Activated CD4-positive, alpha-beta T cell treated with anti-CD3 and anti-CD28 coated beads, Interleukin-10, Interleukin-2, amounts not matched to agents 100 ng/mL and 50 ng/mL, durations not matched to agents 16 hours and 8 hours (primary cell): ENCODE results near the gene ZHX3.
"Not testable (repeated sequence)": the region's sequence is repeated elsewhere in the genome, so short reads cannot be mapped to it uniquely, and the experiment has no call there.

Experiments
- DNase-seq: peaks from one replicate; pipeline ENCODE4 v3.0.0-alpha.2; 2020

Gene ZHX3

DNA sequence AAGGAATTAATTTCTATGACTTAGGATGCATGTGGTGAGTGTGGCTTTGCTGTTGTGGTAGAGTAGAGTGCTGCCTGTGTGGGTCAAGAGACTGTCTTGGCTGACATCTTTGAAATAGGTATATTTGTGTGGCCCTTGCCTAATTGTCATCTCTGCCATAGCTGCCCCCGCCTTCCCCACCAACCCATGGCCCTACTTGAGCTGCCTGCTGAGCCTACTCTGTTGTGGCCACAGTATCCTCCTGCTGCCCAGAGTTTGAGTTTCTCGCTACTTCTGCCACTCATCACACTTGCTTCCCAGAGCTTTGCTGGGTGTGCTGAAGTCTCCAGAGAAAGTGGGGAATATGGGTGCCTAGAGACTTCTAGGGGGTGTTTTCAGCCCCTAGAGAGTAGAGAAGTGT is 172.2 kb downstream of the ZHX3 start:
- DNase-seq: no peak

DNA sequence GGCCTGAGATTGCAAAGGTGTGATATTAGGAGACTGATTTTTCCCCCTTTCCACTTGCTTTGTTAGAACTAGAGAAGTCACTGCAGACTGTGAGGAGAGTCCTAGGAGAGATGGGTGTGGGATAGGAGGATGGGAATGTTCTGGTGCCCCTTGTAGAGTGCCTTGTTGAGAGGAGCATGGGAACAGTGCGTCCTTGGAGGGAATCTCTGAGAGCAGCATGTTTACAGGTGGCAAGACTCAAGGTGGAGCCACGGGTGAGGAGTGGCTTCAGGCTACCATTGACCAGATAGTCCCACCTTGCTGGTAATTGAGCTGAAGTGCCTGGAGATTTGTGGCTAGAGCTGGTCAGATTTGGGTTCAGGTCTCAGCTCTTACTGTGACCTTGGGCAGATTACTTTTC is 174.2 kb downstream of the ZHX3 start:
- DNase-seq: no peak

DNA sequence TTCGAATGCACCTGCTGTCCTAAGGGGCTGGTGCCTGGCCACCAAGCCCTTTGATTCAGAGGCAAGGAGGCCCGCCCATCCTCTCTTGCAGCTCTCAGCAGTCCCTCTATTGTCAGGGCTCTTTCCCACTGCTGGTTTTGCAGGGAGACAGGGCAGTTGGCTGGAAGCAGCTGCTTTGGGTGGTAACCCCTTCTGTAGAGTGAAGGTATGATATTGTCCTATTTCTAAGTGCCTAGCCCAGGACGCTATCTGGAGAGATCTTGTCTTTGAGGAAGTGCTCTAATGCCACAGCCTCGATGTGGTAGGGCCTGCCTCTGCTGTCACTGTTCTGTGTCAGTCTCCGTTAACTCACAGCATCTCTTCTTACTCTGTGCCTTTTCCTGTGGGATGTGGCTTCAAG is 174.6 kb downstream of the ZHX3 start:
- peak; percentile 75 for DNase-seq

DNA sequence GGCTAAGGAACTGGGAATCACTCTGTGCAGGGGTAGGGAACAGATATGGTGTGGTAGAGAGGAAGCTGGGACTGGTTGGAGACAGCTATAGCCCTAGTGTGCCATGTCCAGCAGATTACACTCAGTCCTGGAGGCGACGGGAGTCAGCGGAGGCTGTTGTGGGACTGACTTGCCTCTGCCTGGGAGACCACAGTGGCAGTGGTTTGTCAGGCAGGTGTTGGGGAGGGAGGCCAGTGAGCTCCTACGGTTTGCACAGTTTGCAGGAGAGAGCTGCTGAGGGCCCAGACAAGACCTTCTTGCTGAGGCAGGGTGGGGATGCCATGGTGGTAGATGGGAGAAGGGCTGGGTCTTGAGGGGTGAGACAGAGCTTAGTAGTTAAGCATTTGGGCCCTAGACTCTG is 175.3 kb downstream of the ZHX3 start:
- DNase-seq: peak; percentile 32

DNA sequence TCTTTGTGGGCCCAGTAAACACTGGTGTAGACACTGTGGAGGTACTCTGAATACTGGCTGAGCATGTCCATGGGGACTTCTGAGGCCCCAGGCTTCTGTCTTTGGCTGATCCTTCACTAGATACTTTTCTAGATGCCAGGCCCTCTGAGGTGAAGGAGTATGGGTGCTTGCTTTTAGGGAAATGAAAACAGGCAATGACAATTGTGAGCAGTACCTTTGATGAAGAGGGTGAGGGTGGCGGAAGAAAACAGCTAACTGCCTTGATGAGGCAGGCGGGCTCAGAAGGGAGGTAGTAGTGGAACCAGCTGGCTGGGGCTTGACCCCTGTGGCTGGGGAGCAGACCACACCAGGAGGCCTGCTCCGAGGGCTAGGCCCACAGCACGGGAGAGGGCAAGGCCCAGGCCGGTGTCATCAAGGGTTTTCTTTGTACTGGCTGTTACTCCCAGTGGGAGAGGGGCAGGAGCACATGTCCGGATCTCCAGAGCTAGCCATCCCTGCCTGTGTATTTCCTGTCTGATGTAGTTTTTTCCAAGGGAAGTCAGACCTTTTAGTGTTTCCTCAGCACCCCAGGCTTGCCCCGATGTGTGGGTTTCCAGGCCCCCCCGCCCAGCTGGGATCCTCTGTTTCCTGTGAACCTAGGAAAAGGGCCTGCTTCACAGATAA is 176.2 kb downstream of the ZHX3 start:
- peak; percentile 26 for DNase-seq

DNA sequence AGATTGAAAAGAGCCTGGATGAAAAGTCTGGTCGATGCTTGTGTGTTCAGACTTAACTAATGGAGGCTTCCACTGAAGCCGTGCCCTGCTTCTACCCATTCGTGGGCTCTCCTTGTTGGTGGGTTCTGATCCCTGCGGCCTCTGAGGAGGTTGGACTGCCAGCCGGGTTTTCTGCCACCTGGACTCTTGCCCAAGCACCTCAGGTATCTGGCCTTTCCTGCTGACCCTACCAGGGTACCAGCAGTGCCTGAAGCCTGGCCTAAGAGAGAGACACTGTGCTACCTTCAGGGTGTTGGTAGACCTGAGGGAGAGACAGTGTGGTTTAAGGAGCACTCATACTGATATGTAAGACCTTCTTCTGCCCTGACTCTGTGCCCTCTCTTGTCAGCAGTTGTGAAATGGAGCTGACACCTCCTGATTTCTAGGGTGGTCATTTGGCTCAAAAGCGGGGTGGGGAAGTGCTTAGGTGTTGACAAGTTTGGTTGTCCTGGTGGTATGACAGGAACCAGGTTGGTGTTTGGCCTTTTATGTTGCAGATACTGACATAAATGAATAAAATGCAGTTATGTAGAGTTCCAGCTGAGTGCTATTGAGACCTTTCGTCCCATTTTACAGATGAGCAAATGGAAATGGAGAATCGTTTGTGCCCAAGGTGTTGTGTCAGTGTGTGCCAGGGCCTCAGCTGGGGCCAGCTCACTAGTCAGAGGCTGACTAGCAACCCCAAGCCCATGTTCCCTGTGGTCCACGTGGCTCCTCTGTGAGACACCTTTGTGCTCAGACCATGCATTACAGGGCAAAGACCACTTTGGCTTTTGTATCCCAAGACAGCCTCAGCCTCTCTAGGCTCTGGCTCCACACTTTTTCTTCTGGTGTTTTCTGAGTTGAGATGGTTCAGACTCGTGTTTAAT is 177.1 kb downstream of the ZHX3 start:
- DNase-seq: peak; percentile 44

DNA sequence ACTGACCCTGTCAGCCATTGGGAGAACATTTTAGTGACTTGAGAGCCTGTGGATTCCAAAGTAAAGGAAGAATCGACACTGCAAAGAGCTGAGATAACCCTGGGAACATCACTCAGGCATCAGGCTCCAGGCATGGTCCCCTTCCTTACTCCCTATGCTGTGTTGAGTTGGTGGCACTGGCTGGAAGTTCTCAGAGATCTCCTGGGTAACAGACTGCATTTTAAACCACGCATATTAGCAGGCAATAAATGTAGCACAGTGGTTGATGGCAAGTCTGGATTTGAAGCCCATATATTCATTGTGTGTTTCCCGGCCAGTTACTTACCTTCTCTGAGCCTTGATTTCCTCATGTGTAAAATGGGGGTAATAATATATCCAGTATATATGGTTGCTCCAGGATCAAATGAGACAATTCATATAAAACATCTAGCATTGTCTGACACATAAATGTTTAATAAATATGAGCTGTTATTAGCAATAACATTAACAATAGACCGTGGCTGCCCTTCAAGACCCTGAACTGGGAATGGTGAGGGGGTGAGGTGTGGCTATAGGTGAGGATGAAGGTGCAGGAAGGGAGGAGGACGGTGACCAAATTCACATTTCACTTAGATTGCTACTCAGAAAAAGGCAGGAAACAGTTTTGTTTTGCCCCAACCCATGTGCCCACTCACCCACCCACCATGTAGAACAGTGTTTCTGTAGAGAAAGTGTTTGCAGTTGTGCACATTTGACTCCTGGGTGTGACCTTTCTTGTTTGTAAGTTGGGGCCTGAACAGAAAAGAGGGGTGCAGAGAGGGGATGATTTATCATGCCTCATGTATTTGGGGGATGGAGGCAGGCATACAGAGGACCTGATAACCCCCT is 178.1 kb downstream of the ZHX3 start:
- DNase-seq: peak; percentile 44

DNA sequence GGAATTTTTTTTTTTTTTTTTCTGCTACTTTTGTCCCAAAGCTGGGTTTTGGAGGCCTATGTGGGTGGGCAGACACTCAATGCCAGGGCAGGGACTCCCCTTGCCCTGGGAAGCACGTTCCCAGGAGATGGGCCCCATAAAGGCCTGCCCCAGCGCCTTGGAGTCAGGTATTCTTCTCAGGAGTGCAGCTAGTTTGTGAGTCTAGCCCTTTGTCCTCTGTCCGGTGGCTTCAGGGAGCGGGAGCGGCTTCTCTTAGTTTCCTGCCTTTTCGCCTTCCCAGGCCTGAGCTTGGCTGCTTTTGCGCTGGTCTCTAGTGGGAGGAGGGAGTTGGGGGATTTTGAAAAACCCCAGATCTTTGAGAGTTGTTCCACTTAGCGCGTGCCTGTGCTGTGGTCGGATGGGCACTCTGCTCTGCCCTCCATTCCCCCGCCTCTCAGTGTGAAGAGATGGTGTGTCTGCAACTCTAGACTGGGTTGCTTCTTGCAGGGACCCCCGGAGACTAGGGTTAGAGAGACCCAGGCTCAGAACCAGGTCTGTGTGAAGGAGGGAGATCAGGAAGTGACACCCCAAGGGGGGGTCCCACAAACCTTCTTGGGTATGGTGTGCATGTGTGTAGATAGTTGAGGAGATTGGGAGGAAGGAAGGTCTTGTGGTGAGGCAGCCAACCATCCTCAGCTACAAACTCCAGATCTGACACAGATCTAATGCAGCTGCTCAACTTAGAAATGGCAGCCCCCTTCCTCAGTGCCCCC is 178.9 kb downstream of the ZHX3 start:
- peak; percentile 75 for DNase-seq

DNA sequence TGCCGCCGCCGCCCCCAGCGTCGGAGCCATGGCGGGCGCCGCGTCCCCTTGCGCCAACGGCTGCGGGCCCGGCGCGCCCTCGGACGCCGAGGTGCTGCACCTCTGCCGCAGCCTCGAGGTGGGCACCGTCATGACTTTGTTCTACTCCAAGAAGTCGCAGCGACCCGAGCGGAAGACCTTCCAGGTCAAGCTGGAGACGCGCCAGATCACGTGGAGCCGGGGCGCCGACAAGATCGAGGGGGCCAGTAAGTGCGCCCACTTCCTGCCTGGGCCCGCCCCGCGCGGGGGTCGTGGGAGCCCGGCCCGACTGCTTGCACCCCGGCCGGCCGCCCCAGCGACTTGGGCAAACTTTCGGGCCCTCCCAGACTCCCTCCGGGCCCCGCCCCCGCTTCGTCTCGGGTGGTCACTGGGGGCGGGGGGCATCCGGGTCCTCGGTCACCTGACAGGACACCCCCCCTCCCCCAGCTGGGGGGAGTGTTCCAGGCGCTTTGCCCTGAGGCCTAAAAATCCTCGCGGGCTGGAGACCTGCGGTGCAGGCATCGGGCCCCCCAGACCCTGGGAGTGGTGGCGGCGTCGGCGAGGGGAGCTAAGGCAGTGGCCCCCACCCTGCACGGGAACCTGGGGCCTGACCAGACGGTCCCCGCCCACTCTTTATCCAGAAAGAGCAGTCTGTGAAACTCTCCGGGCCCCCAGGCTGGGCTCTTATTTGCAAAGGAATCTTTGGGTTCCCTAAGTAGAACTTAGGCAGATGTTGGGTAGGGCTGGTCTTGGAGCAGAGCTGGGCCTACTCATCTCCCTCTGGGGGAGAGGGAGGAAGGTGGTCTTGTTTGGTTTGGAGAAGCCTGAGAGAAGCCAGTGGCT is 179.7 kb downstream of the ZHX3 start:
- peak; percentile 67 for DNase-seq

DNA sequence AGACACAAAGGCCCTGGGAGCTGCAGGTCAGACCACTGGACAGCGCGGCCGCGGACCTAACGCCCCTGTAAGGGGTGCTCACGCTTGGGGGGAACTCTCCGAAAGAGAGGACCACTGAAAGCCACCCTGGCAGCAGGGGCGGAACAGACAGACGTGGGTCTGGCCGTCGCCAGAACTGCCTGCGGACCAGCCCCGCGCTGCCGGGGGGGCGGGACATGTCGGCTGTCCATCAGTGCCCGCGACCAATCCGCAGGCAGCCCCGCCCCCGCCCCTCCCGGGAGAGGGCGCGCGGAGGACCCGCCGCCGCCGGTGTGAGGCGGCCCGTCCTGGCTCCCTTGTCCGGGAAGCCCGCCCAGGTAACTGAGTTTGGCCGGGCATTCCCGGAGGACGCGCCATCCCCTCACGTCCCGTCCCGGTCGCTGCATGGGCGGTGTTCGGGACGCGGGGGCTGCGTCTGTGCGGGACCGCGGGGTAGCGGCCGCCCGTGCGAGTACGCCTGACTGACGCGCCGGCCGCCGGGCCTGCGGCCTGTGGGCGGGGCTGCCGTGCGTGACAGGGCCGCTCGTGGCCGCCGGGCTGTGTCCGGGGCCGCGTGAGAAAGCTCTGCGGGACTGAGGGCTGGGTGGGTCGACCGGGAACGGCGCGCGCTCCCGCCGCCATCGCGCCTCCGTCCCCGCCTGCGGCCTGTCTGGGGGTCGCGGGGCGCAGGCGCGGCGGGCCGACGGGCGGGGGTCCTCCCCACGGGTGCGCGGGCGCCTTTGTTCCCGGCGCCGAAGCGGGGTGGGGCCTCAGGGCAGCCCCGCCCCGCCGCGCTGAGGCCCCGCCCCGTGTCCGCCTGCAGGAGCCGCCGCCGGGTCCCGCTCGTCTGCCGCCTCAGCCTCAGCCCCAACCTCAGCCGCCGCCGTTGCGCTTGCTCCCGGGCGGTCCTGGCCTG is 180.6 kb downstream of the ZHX3 start, which contains the start of gene PLCG1:
PLCG1 (plus strand) TSS at position 864 of the 934 bp plus-strand sequence. CDS start 99 bp downstream, outside the sequence.
- DNase-seq: peak; percentile 90

DNA sequence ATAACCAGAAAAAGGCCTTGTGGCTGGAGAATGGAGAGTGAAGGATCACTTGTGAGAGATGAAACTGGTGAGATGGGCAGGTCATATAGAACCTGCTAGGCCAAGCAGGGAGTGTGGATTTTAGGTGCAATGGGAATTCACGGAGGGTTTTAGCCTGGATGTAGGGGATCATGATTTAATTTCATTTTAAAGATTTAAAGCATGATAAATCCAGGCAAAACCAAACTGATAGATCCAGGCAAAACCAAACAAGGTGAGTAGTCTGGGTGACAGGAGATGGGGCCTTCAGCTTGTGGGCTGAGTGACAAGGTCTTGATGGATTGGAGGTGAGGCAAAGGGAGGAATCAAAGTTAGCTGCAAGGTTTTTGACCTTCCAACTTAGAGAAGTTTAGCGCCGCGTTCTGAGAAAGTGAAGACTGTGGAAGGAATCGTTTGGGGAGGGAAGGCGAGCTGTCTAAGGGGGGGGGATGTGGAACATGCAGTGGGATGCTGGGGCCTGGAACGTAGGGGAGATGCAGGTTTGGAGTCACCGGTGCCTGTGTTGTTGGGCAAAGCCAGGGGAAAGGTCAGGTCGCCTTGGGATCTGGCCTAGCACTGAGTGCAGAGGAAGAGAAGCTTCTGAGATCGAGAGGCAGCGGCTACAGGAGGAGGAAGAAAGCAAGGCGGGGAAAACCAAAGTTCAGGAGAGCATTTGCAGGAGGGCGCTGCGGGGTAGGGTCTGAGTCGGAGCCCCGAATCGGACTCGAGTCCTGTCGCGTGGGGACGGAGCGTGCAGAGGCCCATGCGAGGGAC is 181.4 kb downstream of the ZHX3 start:
- no peak for DNase-seq

DNA sequence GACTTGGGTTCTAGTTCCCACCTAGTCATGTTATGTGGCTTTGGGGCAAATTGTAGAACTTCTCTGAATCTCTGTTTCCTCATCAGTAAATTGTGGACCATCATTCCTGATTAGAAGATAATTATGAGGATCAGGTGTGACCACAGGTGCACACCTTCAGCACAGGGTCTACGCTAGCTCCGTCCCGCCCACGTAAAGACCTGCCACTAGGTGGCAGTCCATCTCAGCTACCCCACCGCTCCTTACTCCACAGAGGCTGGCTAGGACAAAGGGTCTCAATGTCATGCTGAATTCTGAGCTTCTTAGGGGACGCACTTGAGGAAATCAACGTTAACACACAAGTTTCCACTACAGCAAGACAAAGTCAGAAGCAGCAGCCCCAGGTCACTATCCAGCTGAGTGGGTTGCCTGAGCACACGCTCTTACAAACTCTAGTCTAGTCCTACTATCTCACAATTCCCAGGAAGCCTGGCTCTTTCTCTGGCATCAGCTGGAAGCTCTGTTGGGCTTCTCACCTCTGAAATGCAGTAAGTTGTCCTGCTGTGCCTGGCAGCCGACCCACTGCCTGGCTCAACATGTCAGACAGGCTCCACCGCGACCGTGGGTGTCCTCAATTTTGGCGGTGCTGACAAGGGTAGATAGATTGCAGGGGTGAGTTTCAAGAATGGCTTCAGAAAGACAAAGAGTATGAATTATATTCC is 182.2 kb downstream of the ZHX3 start:
- peak; percentile 73 for DNase-seq

DNA sequence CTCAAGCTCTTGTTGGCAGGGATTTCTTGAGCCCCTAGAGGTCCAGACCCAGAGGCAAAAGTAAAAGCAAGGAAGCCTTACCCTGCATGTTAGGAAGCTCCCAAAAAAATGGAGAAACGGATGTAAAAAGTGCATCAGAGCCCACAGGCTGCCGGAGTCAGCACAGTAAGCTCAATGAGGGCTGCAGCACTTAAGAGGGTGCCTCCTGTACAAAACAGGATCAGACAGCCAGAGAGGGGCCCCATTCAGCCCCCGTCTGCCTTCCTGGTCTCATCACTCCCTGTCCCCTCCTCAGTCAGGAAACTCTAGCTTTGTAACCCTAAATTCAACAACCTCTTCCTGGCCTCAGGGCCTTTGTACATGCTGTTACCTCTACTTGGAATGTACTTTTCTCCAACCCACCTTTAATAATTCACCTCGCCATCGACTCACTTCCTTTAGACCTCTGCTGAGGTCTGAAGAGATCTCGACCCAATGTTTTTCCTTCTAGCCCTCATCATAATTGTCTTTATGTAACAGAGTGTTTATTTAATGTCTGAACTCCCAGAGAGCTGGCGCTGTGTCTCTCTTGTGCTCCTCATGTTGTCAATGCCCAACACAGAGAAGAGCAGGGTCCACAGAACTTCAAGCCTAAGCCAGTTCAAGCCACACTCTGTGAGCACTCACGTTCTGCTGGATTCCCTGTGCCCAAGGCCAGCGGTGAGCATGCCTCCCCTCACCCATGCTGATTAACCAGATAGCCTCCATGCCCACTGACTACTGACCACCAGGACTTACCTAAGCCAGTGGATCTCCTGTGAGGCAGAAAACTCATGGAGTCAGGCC is 183.0 kb downstream of the ZHX3 start:
- no peak for DNase-seq

DNA sequence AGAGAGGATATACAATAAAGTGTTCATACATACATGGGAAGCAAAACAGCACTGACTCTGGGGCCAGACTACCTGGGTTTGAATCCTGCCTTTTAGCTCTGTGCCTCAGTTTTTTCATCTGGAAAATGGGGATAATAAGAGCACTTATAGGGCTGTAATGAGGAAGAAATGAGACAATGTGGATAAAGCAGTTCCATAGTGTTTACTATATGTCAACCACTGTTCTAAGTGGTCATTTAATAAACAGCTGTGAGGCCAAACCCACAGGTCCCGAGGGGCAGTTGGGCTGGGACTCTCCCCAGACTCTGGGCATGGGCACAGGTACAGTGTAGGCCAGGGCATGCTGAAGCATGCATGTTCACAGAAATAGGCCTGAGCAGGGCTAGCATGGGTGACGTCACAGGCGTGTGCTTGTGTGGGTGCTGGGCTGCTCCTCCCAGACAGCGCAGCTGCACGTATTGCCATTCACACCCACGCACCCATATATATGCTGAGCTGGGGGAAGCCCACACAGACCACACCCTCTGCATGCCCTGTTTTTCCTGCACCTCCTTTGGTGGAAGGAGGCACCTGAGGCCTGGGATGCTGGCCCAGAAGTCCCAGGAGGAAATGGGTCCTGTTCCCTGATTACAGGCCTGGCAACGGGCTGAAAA is 183.7 kb downstream of the ZHX3 start:
- peak; percentile 66 for DNase-seq

DNA sequence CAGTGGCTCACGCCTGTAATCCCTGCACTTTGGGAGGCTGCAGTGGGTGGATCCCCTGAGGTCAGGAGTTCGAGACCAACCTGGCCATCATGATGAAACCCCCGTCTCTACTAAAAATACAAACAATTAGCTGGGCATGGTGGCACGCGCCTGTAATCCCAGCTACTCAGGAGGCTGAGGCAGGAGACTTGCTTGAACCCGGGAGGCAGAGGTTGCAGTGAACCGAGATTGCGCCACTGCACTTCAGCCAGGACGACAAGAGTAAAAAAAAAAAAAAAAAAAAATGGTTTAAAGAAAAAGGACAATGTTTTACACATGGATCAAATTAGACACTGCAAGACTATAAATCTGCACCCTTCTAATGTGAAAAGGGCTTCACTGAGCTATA is 185.1 kb downstream of the ZHX3 start:
- not testable (repeated sequence) for DNase-seq

DNA sequence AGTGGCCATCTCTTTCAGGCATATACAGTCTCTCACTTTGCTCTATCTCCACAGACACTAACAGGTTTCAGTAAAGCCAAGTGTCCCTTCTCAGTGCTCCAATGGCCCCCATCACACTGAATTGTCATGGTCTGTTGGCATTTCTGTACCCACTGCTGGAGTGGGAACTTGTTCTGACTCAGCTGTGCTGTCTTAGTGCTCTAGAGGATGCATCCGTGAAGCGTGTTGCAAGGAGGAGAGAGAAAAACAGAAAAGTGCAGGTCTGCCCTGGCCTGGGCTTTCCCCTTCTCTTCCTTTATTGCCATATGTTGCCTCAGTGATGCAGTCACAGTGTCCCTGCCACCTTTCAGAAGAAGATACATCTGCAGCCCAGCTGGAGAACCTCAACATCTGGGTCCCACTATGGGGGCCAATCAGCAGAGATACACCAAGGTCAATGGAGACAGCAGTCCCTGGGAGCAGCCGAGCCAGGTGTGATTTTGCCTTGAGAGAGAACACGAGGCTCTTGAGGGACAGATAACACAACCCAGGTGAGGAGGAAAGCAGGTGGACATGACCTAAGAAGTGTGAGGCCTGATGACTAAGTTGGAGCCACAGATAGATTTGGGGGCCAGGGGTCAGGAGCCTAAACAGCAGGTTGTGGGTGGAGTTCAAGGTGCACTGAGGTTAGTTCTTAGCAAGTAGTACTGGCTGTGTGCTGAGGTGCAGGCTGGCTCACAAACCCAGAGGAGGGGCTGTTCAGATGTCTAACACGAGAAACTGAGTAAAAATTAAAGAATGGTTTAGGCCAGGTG is 185.7 kb downstream of the ZHX3 start:
- peak; percentile 35 for DNase-seq
